PFSK-1 (cell line): ENCODE results near the gene CLEC3B.

ENCODE experiments used
- POLR2AphosphoS5 ChIP-seq: IDR thresholded peaks from 2 replicates; pipeline ENCODE4 v1.6.1; 2012; ENCODE audit warnings: low read depth, mild to moderate bottlenecking, control low read depth, low read length, moderate library complexity
- TF ChIP-seq, protein P1 (sequence below), 2 experiments: IDR thresholded peaks; 2 replicates each; pipeline versions ENCODE4 v1.6.1 to v1.8.0; 2011 to 2012; ENCODE audit warnings: low read depth in 2 of 2, low read length in 2 of 2, control low read depth in 1 of 2, inconsistent platforms in 1 of 2, mild to moderate bottlenecking in 1 of 2, moderate library complexity in 1 of 2; ENCODE audit not compliant: insufficient read depth in 1 of 2

DNA sequence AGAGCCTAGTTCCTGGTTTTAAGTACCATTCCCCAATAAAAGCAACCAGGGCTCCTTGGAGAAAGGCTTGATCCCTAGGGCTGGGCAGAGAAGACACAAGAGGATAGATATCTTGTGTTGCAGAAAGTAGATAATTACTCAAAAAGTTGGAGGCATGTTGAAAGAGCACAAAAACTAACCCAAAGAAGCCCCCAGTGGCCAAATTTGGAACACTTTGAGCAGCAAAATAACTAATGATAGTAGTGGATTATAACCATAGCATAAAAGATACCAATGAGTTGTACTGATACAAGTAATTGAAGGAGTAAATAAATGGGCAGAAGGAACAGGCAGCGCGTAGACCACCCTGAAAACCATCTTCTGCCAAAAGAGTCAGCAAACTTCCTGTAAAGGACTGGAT lies 38.0 kb upstream of the CLEC3B start:
- TF ChIP-seq, protein P1, sequence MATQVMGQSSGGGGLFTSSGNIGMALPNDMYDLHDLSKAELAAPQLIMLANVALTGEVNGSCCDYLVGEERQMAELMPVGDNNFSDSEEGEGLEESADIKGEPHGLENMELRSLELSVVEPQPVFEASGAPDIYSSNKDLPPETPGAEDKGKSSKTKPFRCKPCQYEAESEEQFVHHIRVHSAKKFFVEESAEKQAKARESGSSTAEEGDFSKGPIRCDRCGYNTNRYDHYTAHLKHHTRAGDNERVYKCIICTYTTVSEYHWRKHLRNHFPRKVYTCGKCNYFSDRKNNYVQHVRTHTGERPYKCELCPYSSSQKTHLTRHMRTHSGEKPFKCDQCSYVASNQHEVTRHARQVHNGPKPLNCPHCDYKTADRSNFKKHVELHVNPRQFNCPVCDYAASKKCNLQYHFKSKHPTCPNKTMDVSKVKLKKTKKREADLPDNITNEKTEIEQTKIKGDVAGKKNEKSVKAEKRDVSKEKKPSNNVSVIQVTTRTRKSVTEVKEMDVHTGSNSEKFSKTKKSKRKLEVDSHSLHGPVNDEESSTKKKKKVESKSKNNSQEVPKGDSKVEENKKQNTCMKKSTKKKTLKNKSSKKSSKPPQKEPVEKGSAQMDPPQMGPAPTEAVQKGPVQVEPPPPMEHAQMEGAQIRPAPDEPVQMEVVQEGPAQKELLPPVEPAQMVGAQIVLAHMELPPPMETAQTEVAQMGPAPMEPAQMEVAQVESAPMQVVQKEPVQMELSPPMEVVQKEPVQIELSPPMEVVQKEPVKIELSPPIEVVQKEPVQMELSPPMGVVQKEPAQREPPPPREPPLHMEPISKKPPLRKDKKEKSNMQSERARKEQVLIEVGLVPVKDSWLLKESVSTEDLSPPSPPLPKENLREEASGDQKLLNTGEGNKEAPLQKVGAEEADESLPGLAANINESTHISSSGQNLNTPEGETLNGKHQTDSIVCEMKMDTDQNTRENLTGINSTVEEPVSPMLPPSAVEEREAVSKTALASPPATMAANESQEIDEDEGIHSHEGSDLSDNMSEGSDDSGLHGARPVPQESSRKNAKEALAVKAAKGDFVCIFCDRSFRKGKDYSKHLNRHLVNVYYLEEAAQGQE (IDR thresholded peaks at IDR 0.05; ENCODE audit: insufficient read depth in 1 of 2, low read depth in 2 of 2, low read length in 2 of 2), result no peak
- TF ChIP-seq POLR2AphosphoS5, result no peak
